GM12878 (cell line): ENCODE data around the gene SDC1. TPM values are rescaled to one million over a fixed set of nuclear protein-coding genes. Genes with fewer than 3 reads are reported as not detected.

Experiments
- ATAC-seq: fragments of 200-7000 bp; cut with Tn5 transposase; 3 replicates; pipeline ENCODE4 v1.9.1; 2020; ENCODE audit warnings: mild to moderate bottlenecking, moderate library complexity
- BruUV-seq: library from RNA; stranded (reverse); fragments of 400-500 nt; replicated peaks from 2 replicates; lab custom pipeline; 2021; lab: Mats Ljungman, UMichigan
- CTCF ChIA-PET: fragments of 300-600 bp; sonication (Branson Sonifier 250); formaldehyde crosslinking; extraction: SDS; loops from one replicate; lab custom pipeline; 2021; ENCODE audit warnings: inconsistent platforms; lab: Yijun Ruan, JAX
- POLR2A ChIA-PET: fragments of 350-600 bp; formaldehyde crosslinking; extraction: SDS; loops from one replicate; lab custom pipeline; 2021; ENCODE audit warnings: inconsistent platforms; lab: Charles Lee
- RAD21 ChIA-PET: fragments of 300-600 bp; sonication (Branson Sonifier 250); formaldehyde crosslinking; loops from one replicate; lab custom pipeline; 2023; ENCODE audit warnings: antibody characterized with exemption; ENCODE audit not compliant: unreplicated experiment; lab: Charles Lee
- SMC1A ChIA-PET: fragments of 300-600 bp; sonication (Branson Sonifier 250); formaldehyde crosslinking; loops from one replicate; lab custom pipeline; 2023; ENCODE audit not compliant: unreplicated experiment, uncharacterized antibody; lab: Charles Lee
- DNase-seq: peaks from one replicate; pipeline ENCODE4 v3.0.0-alpha.2; 2011; ENCODE audit warnings: low read depth, low spot score
- FAIRE-seq: peaks from 3 replicates; lab custom pipeline; 2011; peaks lifted over from hg19 to GRCh38; lab: Jason Lieb, UNC
- H2AFZ ChIP-seq: 2 replicates; pipeline ENCODE4 v1.6.0; 2011; ENCODE audit warnings: low read depth, low read length, control low read depth; ENCODE audit not compliant: control insufficient read depth
- H3K27ac ChIP-seq: 2 replicates; pipeline ENCODE4 v1.5.1; 2011; ENCODE audit warnings: control low read depth; ENCODE audit not compliant: control insufficient read depth, insufficient read depth
- H3K27me3 ChIP-seq, 2 experiments: replicated peaks in 1 of 2; 2 replicates each; pipeline versions ENCODE4 v1.6.0 to v1.6.1; 2011; ENCODE audit warnings: low read length in 1 of 2; ENCODE audit not compliant: control insufficient read depth in 2 of 2, insufficient read depth in 2 of 2
- H3K36me3 ChIP-seq, 2 experiments: 2 replicates each; pipeline ENCODE4 v1.5.1; 2011; ENCODE audit warnings: low read length in 1 of 2; ENCODE audit not compliant: control insufficient read depth in 2 of 2, insufficient read depth in 2 of 2
- H3K4me1 ChIP-seq: 2 replicates; pipeline ENCODE4 v1.6.1; 2011; ENCODE audit warnings: mild to moderate bottlenecking, low read length, moderate library complexity, mixed read lengths; ENCODE audit not compliant: control insufficient read depth, insufficient read depth
- H3K4me2 ChIP-seq: 2 replicates; pipeline ENCODE4 v1.6.0; 2011; ENCODE audit warnings: control low read depth; ENCODE audit not compliant: control insufficient read depth, insufficient read depth
- H3K4me3 ChIP-seq: fragments of 200-600 bp; sonication (generic); 2 replicates; pipeline ENCODE4 v1.5.1; 2016
- H3K79me2 ChIP-seq: 2 replicates; pipeline ENCODE4 v1.6.0; 2011; ENCODE audit warnings: low read length; ENCODE audit not compliant: control insufficient read depth, insufficient read depth
- H3K9ac ChIP-seq: 2 replicates; pipeline ENCODE4 v1.8.0; 2011; ENCODE audit warnings: low read length, control low read depth, mixed read lengths; ENCODE audit not compliant: control insufficient read depth, insufficient read depth
- H3K9me3 ChIP-seq: replicated peaks from 3 replicates; pipeline ENCODE4 v1.5.1; 2011; ENCODE audit warnings: mild to moderate bottlenecking, low read length; ENCODE audit not compliant: control insufficient read depth, insufficient read depth
- H4K20me1 ChIP-seq: 2 replicates; pipeline ENCODE4 v1.6.0; 2011; ENCODE audit not compliant: control insufficient read depth, insufficient read depth
- BACH1 ChIP-seq: fragments of 450-650 bp; IDR thresholded peaks from 2 replicates; pipeline ENCODE4 v1.6.1; 2017; ENCODE audit warnings: mild to moderate bottlenecking, borderline replicate concordance
- CEBPB ChIP-seq, 2 experiments: fragments of 150-350 bp in 1 of 2; IDR thresholded peaks; 2 replicates each; pipeline ENCODE4 v1.6.1; 2012 to 2014; ENCODE audit warnings: low read depth in 2 of 2, low read length in 2 of 2, borderline replicate concordance in 1 of 2, inconsistent platforms in 1 of 2
- NKRF ChIP-seq: fragments of 450-650 bp; conservative IDR thresholded peaks from 2 replicates; pipeline ENCODE4 v1.6.1; 2017; ENCODE audit warnings: mild to moderate bottlenecking, moderate library complexity
- SUPT20H ChIP-seq: IDR thresholded peaks from 2 replicates; pipeline ENCODE4 v1.6.1; 2011; ENCODE audit warnings: low read depth, mild to moderate bottlenecking, low read length, moderate library complexity, borderline replicate concordance; ENCODE audit not compliant: control insufficient read depth
- ZNF384 ChIP-seq: IDR thresholded peaks from 2 replicates; pipeline ENCODE4 v1.6.1; 2012; ENCODE audit warnings: low read depth, mild to moderate bottlenecking, low read length, improper control_type of control experiment, borderline replicate concordance
- WGBS: methylation state at CpG from one replicate; pipeline ENCODE4 v1.1.6; 2016; ENCODE audit warnings: low lambda C conversion rate; ENCODE audit not compliant: insufficient replicate concordance, insufficient coverage; ENCODE audit errors: missing lambda C conversion rate; 5-methylcytosine and 5-hydroxymethylcytosine counted together
- in situ Hi-C: fragments of 300-500 bp; cut with MboI; formaldehyde crosslinking; loops from 9 replicates; pipeline ENCODE4 v1.14.3; 2018; ENCODE audit warnings: mixed read lengths
- intact Hi-C: fragments of 100-400 bp; cut with micrococcal nuclease; formaldehyde crosslinking; loops from one replicate; pipeline ENCODE4 v1.14.2; 2022; ENCODE audit not compliant: unreplicated experiment
- polyA plus RNA-seq, 11 experiments: library from polyadenylated mRNA; depleted of rRNA in 4 of 11; unstranded in 6 of 11; stranded (reverse) in 5 of 11; fragments of >200 nt; fragmentation: Nextera tagmentation in 4 of 11; fragmentation: Illumina TruSeq in 1 of 11; extraction: Ambion mirVana in 4 of 11; extraction: Trizol in 1 of 11; gene quantifications; 1 replicate in 1 of 11; 2 replicates in 10 of 11; pipeline versions ENCODE4 v1.2.1 to v1.2.3, GENCODE V29; 2011 to 2016; ENCODE audit warnings: inconsistent platforms in 2 of 11, missing spikeins in 2 of 11, low read depth in 1 of 11
- total RNA-seq, 4 experiments: library from RNA; depleted of rRNA in 3 of 4; stranded (reverse); fragments of >200 nt in 3 of 4; fragmentation: Illumina TruSeq in 1 of 4; extraction: Trizol in 1 of 4; gene quantifications; 2 replicates each; pipeline versions ENCODE4 v1.2.1 to v1.2.3, GENCODE V29; 2013 to 2021

Gene SDC1
- total and polyA plus RNA-seq, 10 of the 15 experiments (the other 5 are each of a cell fraction or from before 2014, with no cell fraction given), result 0.85 to 36.8 (median 23.7) TPM

DNA sequence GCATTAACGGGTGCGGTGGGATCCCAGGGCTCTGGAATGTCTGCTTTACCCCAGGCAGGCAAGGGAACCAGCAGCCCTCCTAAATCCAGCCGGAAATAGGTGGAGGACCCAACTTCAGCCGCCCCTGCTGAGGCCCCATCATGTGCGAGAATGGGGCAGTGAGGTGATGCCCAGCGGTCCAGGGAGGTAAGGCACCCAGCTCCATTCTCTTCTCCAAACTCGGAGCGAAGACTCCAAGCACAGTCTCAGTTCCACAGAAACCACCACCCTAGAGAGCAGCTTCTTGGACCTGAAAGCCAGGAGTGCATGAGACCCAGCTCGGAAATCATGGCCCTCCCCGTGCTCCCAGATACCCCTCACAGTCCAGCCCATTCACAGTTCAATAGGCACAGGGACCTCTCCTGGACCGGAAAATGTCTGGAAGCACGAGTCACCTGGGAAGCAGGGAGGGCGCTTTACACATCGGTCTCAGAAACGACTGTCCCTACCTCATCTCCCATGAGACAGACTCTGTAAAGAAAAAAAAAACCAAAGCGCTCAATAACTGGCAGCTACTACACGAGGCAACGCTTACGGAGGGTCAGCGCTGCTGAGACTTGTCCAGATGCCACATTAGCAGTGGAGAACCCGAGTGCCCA lies 2.0 kb downstream of the SDC1 start:
- no peaks in the 10 kb centered on the region for H3K27me3 ChIP-seq
- H3K4me2 ChIP-seq, result peak overlapping the region; percentile 99
- ATAC-seq (peak; percentile 7), FAIRE-seq (no peak), DNase-seq (no peak)
- ChIA-PET CTCF (interaction anchor here (0.6 to 7.5 kb wide), 15 partner anchors 9 to 710 kb away, joined by 3 to 284 read pairs (median 3); no protein-coding TSS in a partner anchor), SMC1A (interaction anchor here (0.7 to 9.6 kb wide), 9 partner anchors 10 to 104 kb away, joined by 3 to 191 read pairs (median 11); no protein-coding TSS in a partner anchor), RAD21 (interaction anchor here (0.5 to 7.0 kb wide), 14 partner anchors 11 to 289 kb away, joined by 3 to 156 read pairs (median 8); no protein-coding TSS in a partner anchor), POLR2A (interaction anchor here (1.0 to 3.8 kb wide), 8 partner anchors 10 to 321 kb away, joined by 3 to 38 read pairs (median 5); partner anchors contain the start of gene TTC32)
- H2AFZ ChIP-seq, result no peak overlapping the region
- intact Hi-C loops, result no loop called here
- no peaks in the 10 kb centered on the region for H3K9me3 ChIP-seq
- TSS peak; percentile 65 for BruUV-seq
- H3K79me2 ChIP-seq, result peaks cover 44% of the 10 kb centered on the region
- in situ Hi-C loops, result no loop called here
- H3K9ac ChIP-seq, result peak overlapping the region; percentile 76
- TF ChIP-seq NKRF, result no peak
- peak; percentile 41 for TF ChIP-seq ZNF384
- no peak for TF ChIP-seq CEBPB (IDR thresholded peaks at IDR 0.05; ENCODE audit: borderline replicate concordance in 1 of 2, low read depth in 2 of 2, low read length in 2 of 2)
- TF ChIP-seq SUPT20H, result no peak
- no peak for TF ChIP-seq BACH1
- H4K20me1 ChIP-seq, result no peaks in the 10 kb centered on the region
- H3K36me3 ChIP-seq, result no peaks in the 10 kb centered on the region
- peak overlapping the region; percentile 74 for H3K27ac ChIP-seq
- peaks cover 35% of the 10 kb centered on the region for H3K4me1 ChIP-seq
- H3K4me3 ChIP-seq, result peak overlapping the region; percentile 84; the same call in 1 of the 2 replicates
- 29% methylated on average over 21 of the region's 21 CpGs for WGBS
